HT-29 (cell line): ENCODE measurements around the gene AXL. TPM values are rescaled to one million over a fixed set of nuclear protein-coding genes. Genes with fewer than 3 reads are reported as not detected.
"Not testable (repeated sequence)": the region's sequence is repeated elsewhere in the genome, so short reads cannot be mapped to it uniquely, and the experiment has no call there.

Source experiments
- DNase-seq: peaks from one replicate; pipeline ENCODE4 v3.0.0-alpha.2; 2015; ENCODE audit warnings: low spot score
- total RNA-seq: library from RNA; depleted of rRNA; stranded (reverse); fragments of >200 nt; shearing (Covaris generic); gene quantifications from 2 replicates; pipeline ENCODE4 v1.2.3, GENCODE V29; 2014

AXL gene
- total RNA-seq, 1 experiment from 2014 or later = 1.5 TPM

GRCh38 chr19:41206926-41207750 lies 11.9 kb upstream of the AXL start:
- DNase-seq = no peak

GRCh38 chr19:41214161-41214560 lies 4.9 kb upstream of the AXL start:
- DNase-seq = no peak

DNA sequence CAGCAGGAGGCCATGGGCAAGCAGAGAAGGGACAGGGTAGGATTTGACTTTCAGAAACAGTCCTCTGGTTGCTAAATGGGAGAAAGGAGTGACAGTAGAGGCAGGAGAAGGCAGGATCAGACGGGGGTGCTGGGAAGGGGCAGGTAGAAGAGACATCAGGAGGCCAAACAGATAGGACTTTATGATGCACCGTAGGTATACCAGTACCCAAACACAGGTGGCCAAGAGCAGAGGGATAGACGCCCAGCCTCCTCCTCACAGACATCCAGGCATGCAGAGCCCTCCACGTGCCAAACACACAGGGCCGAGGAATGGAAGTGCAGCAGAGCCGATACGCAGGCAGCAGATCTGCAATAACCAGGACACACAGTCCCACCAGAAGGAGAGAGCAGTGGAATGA lies 1.3 kb upstream of the AXL start:
- DNase-seq = no peak

GRCh38 chr19:41218249-41218614 lies 791 bp upstream of the AXL start:
- DNase-seq = no peak

GRCh38 chr19:41219924-41220567 lies 1.0 kb downstream of the AXL start:
- no peak for DNase-seq

DNA sequence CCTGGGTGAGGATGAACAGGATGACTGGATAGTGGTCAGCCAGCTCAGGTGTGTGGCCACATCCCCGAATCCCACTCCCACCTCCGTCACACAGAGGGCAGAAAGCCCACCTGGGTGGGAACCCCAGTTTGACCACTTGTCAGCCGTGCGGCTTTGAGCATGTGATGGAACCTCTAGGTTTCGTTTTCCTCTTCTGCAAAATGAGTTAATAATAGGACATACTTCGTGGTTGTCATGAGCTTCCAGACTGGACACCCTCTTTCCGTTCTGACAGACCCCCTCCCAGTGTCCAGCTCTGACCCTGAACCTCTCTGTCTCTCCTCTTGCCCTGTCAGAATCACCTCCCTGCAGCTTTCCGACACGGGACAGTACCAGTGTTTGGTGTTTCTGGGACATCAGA lies 1.8 kb downstream of the AXL start:
- no peak for DNase-seq

GRCh38 chr19:41221514-41222205 lies 2.6 kb downstream of the AXL start:
- DNase-seq = no peak

DNA sequence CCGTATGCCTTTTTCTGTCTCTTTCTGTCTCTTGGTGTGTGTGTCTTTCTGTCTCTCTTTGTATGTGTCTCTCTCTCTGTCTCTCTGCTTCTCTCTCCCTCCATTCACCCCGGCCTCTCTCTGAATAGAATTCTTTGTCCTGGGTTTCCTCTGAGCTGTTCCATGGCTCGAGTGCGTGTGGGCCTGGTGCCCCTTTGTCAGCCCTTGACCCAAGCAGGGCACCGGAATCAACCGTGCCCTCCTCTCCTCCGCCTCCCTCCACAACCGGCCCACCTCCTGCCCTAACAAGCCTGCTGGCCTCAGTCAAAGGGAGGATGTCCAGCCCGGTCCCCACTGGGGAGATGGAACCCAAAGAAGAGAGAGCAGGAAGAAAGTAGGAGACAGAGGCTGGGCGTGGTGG lies 3.2 kb downstream of the AXL start:
- no peak for DNase-seq

- DNase-seq = peak; percentile 60
Observed at GRCh38 chr19:41223431-41224234, 4.6 kb downstream of the AXL start.

- no peak for DNase-seq
Observed at GRCh38 chr19:41224632-41225031, 5.6 kb downstream of the AXL start.

DNA sequence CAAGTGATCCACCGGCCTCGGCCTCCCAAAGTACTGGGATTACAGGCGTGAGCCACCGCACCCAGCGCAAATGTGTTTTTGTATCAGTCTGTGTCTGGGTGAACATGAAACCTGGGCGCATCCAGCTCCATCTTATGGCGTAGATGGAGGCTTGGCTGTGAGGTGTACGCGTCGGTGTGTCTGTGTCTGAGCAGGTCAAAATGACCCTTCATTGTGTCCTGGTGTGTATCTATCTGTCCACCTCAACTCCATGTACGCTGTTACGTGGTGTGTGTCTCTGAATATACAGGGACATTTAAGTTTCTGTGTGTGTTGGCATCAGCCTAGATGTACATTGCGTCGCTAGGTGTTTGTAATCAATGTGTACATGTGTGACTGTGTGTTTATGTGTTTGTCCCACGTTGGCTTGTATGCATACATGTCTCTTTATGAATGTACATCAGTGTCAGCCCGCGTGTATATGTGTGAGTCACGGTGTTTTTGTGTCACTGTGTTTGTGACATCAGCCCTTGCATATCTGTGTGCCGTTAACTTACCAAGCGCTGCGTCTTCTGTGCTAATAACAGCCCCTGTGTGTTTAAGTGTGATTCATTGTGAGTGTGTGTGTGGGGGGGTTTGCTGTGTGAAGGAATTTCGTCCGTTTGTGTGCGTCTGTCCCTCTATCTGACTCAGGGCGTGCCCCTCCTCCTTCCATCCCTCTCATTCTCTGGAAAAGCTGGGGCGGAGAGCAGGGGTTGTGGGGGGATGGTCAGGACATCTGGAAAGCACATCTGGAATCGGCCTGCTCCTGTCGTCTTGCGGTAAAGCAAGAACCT lies 6.4 kb downstream of the AXL start:
- peak; percentile 77 for DNase-seq

GRCh38 chr19:41226053-41226873 lies 7.2 kb downstream of the AXL start:
- DNase-seq = peak; percentile 76

DNA sequence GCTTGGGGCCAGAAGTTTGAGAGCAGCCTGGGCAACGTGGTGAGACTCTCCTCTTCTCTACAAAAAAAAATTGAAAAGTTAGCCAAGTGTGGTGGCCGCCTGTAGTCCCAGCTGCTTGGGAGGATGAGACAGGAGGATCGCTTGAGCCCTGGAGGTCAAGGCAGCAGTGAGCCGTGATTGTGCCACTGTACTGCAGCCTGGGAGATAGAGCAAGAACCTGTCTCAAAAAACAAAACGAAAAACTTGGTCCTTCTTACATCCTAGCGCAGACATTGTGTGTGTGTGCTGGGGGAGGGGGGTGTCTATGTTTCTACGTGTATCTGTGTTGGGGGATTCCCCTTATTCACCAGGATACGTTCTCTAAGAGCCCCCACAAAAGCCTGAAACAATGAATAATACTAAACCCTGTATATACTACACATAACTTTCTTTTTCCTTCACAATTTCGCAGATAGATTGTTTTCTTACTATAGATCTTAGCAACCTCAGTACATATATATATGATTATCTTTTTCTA lies 7.9 kb downstream of the AXL start:
- no peak for DNase-seq

- no peak for DNase-seq
Observed at GRCh38 chr19:41228486-41228885, 9.5 kb downstream of the AXL start.

DNA sequence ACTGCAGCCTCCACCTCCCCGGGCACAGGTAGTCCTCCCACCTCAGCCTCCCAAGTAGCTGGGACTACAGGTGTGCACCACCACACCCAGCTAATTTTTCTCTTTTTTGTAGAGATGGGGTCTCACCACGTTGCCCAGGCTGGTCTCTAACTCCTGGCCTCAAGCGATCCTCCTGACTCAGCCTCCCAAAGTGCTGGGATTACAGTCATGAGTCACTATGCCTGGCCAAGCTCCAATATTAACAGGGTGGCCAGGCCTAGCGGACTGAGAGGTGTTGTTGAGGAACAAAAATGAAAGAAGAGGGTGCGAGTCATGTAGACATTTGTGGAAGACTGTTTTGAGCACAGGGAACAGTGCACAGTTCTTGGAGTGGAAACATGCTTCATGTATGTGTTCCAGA lies 10.3 kb downstream of the AXL start:
- not testable (repeated sequence) for DNase-seq

DNA sequence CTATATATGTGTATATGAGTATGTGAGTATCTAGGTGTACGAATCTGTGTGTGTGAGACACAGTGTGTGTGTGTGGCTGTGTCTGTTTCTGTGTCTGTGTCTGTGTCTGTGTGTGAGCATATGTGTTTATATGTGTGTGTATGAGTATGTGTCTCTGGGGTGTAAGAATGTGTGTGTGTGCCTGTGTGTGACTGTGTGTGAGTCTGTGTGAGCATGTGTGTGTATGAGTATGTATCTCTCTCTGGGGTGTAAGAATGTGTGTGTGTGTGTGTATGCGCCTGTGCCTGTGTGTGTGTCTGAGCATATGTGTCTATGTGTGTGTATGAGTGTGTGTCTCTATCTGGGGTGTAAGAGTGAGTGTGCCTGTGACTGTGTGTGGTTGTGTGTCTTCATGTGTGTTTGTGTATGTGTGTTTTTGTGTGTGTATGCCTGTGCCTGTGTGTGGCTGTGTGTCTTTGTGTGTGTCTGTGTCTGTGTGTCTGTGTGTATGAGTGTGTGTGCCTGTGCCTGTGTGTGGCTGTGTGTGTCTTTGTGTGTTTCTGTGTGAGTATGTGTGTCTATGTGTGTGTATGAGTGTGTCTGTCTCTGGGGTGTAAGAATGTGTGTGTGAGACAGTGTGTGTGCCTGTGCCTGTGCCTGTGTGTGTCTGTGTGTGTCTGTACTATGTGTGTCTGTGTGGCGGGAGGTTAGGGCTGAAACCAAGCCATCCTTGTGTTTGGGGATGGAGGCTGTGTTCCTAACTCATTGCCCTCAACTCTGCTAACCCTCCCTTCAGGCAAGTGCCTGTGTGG lies 11.2 kb downstream of the AXL start:
- DNase-seq = no peak

DNA sequence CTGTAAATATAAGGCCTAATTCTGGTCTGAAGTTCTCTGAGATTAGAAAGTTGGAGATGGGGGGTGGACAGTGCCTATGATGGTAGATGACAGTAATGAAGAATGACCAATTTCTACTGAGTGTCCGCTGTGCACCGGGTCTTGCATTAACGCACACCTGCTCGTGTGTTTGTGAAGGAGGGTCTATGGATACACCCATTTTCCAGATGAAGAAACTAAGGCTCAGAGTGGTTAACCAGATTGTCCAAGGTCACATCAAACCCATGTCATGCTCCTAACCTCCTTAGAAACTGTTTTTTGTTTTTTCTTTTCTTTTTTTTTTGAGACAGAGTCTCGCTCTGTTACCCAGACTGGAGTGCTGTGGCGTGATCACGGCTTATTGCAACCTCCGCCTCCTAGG lies 13.7 kb downstream of the AXL start:
- no peak for DNase-seq

- DNase-seq = no peak
Observed at GRCh38 chr19:41233748-41234240, 14.8 kb downstream of the AXL start.
